Measurements from ENCODE around the gene MTRF1. TPM values are rescaled to one million over a fixed set of nuclear protein-coding genes. Genes with fewer than 3 reads are reported as not detected.

MTRF1 gene
- total RNA-seq, 4 donors from 2014 or later = 9.3 to 22.2 (median 12.0) TPM

- Histone ChIP-seq H3K27ac (no peak overlapping the region), H3K36me3 (no peaks in the 10 kb centered on the region), H3K4me1 (no peaks in the 10 kb centered on the region), H3K9me3 (no peaks in the 10 kb centered on the region), H3K4me3 (replicated peaks in 1 of 3) (no peak overlapping the region), H3K27me3 (no peaks in the 10 kb centered on the region)
- intact Hi-C loops (cut with DNase I) = no loop called here
- 92% methylated on average over 1 of the region's 1 CpG for WGBS, 2 donors
- no peak for TF ChIP-seq CTCF (IDR thresholded peaks at IDR 0.05)
- TF ChIP-seq POLR2A (IDR thresholded peaks at IDR 0.05) = no peak
- DNase-seq = no peak
Observed at GRCh38 chr13:41236369-41236768, 27.0 kb downstream of the MTRF1 start.

GRCh38 chr13:41232578-41233480 lies 30.5 kb downstream of the MTRF1 start:
- Histone ChIP-seq H3K4me1 (no peaks in the 10 kb centered on the region), H3K27me3 (no peaks in the 10 kb centered on the region), H3K36me3 (no peaks in the 10 kb centered on the region), H3K27ac (no peak overlapping the region), H3K4me3 (replicated peaks in 1 of 3) (no peak overlapping the region), H3K9me3 (no peaks in the 10 kb centered on the region)
- DNase-seq = no peak
- intact Hi-C loops (cut with DNase I) = no loop called here
- WGBS, 2 donors = 90 to 91% methylated on average over 4 of the region's 4 CpGs
- no peak for TF ChIP-seq CTCF (IDR thresholded peaks at IDR 0.05)
- TF ChIP-seq POLR2A (IDR thresholded peaks at IDR 0.05) = no peak

GRCh38 chr13:41231786-41232185 lies 31.6 kb downstream of the MTRF1 start:
- Histone ChIP-seq H3K9me3 (no peaks in the 10 kb centered on the region), H3K27me3 (no peaks in the 10 kb centered on the region), H3K4me3 (replicated peaks in 1 of 3) (no peak overlapping the region), H3K36me3 (no peaks in the 10 kb centered on the region), H3K27ac (no peak overlapping the region), H3K4me1 (no peaks in the 10 kb centered on the region)
- peak; percentile 51 to 73 for DNase-seq
- intact Hi-C loops (cut with DNase I) = no loop called here
- WGBS, 2 donors = 73 to 79% methylated on average over 3 of the region's 3 CpGs
- TF ChIP-seq POLR2A (IDR thresholded peaks at IDR 0.05) (no peak), CTCF (IDR thresholded peaks at IDR 0.05) (no peak)

- Histone ChIP-seq H3K27ac (no peak overlapping the region), H3K9me3 (no peaks in the 10 kb centered on the region), H3K4me1 (no peaks in the 10 kb centered on the region), H3K27me3 (no peaks in the 10 kb centered on the region), H3K4me3 (replicated peaks in 1 of 3) (no peak overlapping the region), H3K36me3 (no peaks in the 10 kb centered on the region)
- no peak for DNase-seq
- 94 to 98% methylated on average over 2 of the region's 2 CpGs for WGBS, 2 donors
- intact Hi-C loops (cut with DNase I) = no loop called here
- TF ChIP-seq POLR2A (IDR thresholded peaks at IDR 0.05) (no peak), CTCF (IDR thresholded peaks at IDR 0.05) (no peak)
Observed at GRCh38 chr13:41231025-41231677, 32.2 kb downstream of the MTRF1 start.

GRCh38 chr13:41229356-41229755 lies 34.0 kb downstream of the MTRF1 start:
- no peak overlapping the region for H3K27ac ChIP-seq
- no peak overlapping the region for H3K4me3 ChIP-seq (replicated peaks in 1 of 3)
- intact Hi-C loops (cut with DNase I) = no loop called here
- no peaks in the 10 kb centered on the region for H3K4me1 ChIP-seq
- no peaks in the 10 kb centered on the region for H3K27me3 ChIP-seq
- no peaks in the 10 kb centered on the region for H3K36me3 ChIP-seq
- no peaks in the 10 kb centered on the region for H3K9me3 ChIP-seq
- no peak for DNase-seq
- TF ChIP-seq CTCF (IDR thresholded peaks at IDR 0.05) (no peak), POLR2A (IDR thresholded peaks at IDR 0.05) (no peak)

Data from thyroid gland (tissue), 4 donors.